H9 (cell line): ENCODE measurements around the gene MSANTD2. TPM values are rescaled to one million over a fixed set of nuclear protein-coding genes. Genes with fewer than 3 reads are reported as not detected.

Experiments
- DNase-seq: peaks from one replicate; pipeline ENCODE4 v3.0.0-alpha.2; 2017
- H2AFZ ChIP-seq: one replicate; pipeline ENCODE4 v1.6.1; 2013; ENCODE audit warnings: mild to moderate bottlenecking, low read length, control low read depth, moderate library complexity
- H2AK5ac ChIP-seq: 2 replicates; pipeline ENCODE4 v1.6.1; 2013; ENCODE audit warnings: low read length, control low read depth, mixed read lengths; ENCODE audit not compliant: insufficient read length
- H2BK120ac ChIP-seq: one replicate; pipeline ENCODE4 v1.6.1; 2013; ENCODE audit warnings: low read depth, mild to moderate bottlenecking, low read length, control low read depth, inconsistent platforms; ENCODE audit not compliant: poor library complexity, severe bottlenecking
- H2BK12ac ChIP-seq: 2 replicates; pipeline ENCODE4 v1.6.1; 2013; ENCODE audit warnings: low read length, control low read depth, mixed read lengths, low read depth; ENCODE audit not compliant: insufficient read length
- H2BK15ac ChIP-seq: 2 replicates; pipeline ENCODE4 v1.6.1; 2013; ENCODE audit warnings: low read depth, low read length, control low read depth
- H2BK20ac ChIP-seq: one replicate; pipeline ENCODE4 v1.6.1; 2013; ENCODE audit warnings: low read depth, mild to moderate bottlenecking, low read length, control low read depth, inconsistent platforms; ENCODE audit not compliant: poor library complexity, severe bottlenecking
- H2BK5ac ChIP-seq: 2 replicates; pipeline ENCODE4 v1.6.1; 2013; ENCODE audit warnings: low read length, control low read depth, mixed read lengths; ENCODE audit not compliant: insufficient read length
- H3K14ac ChIP-seq: 2 replicates; pipeline ENCODE4 v1.6.1; 2013; ENCODE audit warnings: low read length, control low read depth; ENCODE audit not compliant: insufficient read depth
- H3K18ac ChIP-seq: 2 replicates; pipeline ENCODE4 v1.6.1; 2013; ENCODE audit warnings: low read depth, mild to moderate bottlenecking, mixed read lengths, low read length, control low read depth; ENCODE audit not compliant: insufficient read length
- H3K23ac ChIP-seq: 2 replicates; pipeline ENCODE4 v1.6.1; 2013; ENCODE audit warnings: low read length, control low read depth, mixed read lengths, low read depth; ENCODE audit not compliant: insufficient read length
- H3K23me2 ChIP-seq: 2 replicates; pipeline ENCODE4 v1.6.1; 2013; ENCODE audit warnings: low read depth, mild to moderate bottlenecking, mixed read lengths, low read length, control low read depth; ENCODE audit not compliant: insufficient read length, poor library complexity, severe bottlenecking
- H3K27ac ChIP-seq: 2 replicates; pipeline ENCODE4 v1.5.1; 2013; ENCODE audit warnings: low read length, control low read depth, mixed read lengths, low read depth; ENCODE audit not compliant: insufficient read length
- H3K27me3 ChIP-seq: 2 replicates; pipeline ENCODE4 v1.6.1; 2013; ENCODE audit warnings: low read length, control low read depth, inconsistent platforms; ENCODE audit not compliant: insufficient read depth
- H3K4ac ChIP-seq: 2 replicates; pipeline ENCODE4 v1.6.1; 2013; ENCODE audit warnings: low read depth, mild to moderate bottlenecking, control low read depth, inconsistent platforms, low read length, moderate library complexity
- H3K4me1 ChIP-seq: 2 replicates; pipeline ENCODE4 v1.6.1; 2013; ENCODE audit warnings: low read length, control low read depth, inconsistent platforms; ENCODE audit not compliant: insufficient read depth
- H3K4me2 ChIP-seq: 2 replicates; pipeline ENCODE4 v1.6.1; 2013; ENCODE audit warnings: low read length, control low read depth, mixed read lengths; ENCODE audit not compliant: insufficient read length, insufficient read depth
- H3K56ac ChIP-seq: 2 replicates; pipeline ENCODE4 v1.6.1; 2013; ENCODE audit warnings: low read depth, mild to moderate bottlenecking, mixed read lengths, low read length, control low read depth; ENCODE audit not compliant: insufficient read length
- H3K79me1 ChIP-seq: 2 replicates; pipeline ENCODE4 v1.6.1; 2013; ENCODE audit warnings: low read depth, mild to moderate bottlenecking, moderate library complexity, low read length, control low read depth, inconsistent platforms; ENCODE audit not compliant: insufficient read depth, poor library complexity, severe bottlenecking
- H3K79me2 ChIP-seq: 2 replicates; pipeline ENCODE4 v1.6.1; 2013; ENCODE audit warnings: low read length, control low read depth, inconsistent platforms; ENCODE audit not compliant: insufficient read depth
- H3K9ac ChIP-seq: 2 replicates; pipeline ENCODE4 v1.6.1; 2013; ENCODE audit warnings: low read length, control low read depth, mixed read lengths; ENCODE audit not compliant: insufficient read length; ENCODE audit errors: extremely low read depth
- H3K9me3 ChIP-seq: one replicate; pipeline ENCODE4 v1.6.1; 2013; ENCODE audit warnings: low read depth, low read length, inconsistent platforms; ENCODE audit not compliant: control insufficient read depth
- H3T11ph ChIP-seq: one replicate; pipeline ENCODE4 v1.6.1; 2013; ENCODE audit warnings: mild to moderate bottlenecking, low read length, control low read depth, inconsistent platforms
- H4K20me1 ChIP-seq: one replicate; pipeline ENCODE4 v1.6.1; 2013; ENCODE audit not compliant: control insufficient read depth, insufficient read length, insufficient read depth
- H4K5ac ChIP-seq: 2 replicates; pipeline ENCODE4 v1.6.1; 2013; ENCODE audit warnings: low read depth, mild to moderate bottlenecking, mixed read lengths, low read length, control low read depth; ENCODE audit not compliant: insufficient read length
- H4K8ac ChIP-seq: replicated peaks from 2 replicates; pipeline ENCODE4 v1.6.1; 2013; ENCODE audit warnings: low read length, control low read depth, mixed read lengths, low read depth; ENCODE audit not compliant: insufficient read length
- H4K91ac ChIP-seq: 2 replicates; pipeline ENCODE4 v1.6.1; 2013; ENCODE audit warnings: low read depth, mild to moderate bottlenecking, moderate library complexity, mixed read lengths, low read length, control low read depth; ENCODE audit not compliant: insufficient read length
- H3K27ac Mint-ChIP-seq, 3 experiments: 2 replicates in 2 of 3; 3 replicates in 1 of 3; pipeline ENCODE4 v1.8.0; 2020 to 2021; ENCODE audit warnings: mixed read lengths in 3 of 3, mild to moderate bottlenecking in 1 of 3, moderate library complexity in 1 of 3
- H3K27me3 Mint-ChIP-seq: 2 replicates; pipeline ENCODE4 v1.8.0; 2021; ENCODE audit warnings: low read depth, mild to moderate bottlenecking, moderate library complexity, mixed read lengths
- H3K36me3 Mint-ChIP-seq, 3 experiments: 2 replicates in 2 of 3; 3 replicates in 1 of 3; pipeline ENCODE4 v1.8.0; 2020 to 2021; ENCODE audit warnings: low read depth in 3 of 3, mixed read lengths in 3 of 3; ENCODE audit not compliant: insufficient read depth in 1 of 3
- H3K4me1 Mint-ChIP-seq, 2 experiments: 2 replicates each; pipeline ENCODE4 v1.8.0; 2020; ENCODE audit warnings: mixed read lengths in 2 of 2
- H3K4me3 Mint-ChIP-seq, 2 experiments: 2 replicates in 1 of 2; 3 replicates in 1 of 2; pipeline ENCODE4 v1.8.0; 2020 to 2021; ENCODE audit warnings: mild to moderate bottlenecking in 2 of 2, mixed read lengths in 2 of 2, moderate library complexity in 1 of 2
- H3K9me3 Mint-ChIP-seq, 2 experiments: 2 replicates in 1 of 2; 3 replicates in 1 of 2; pipeline ENCODE4 v1.8.0; 2020; ENCODE audit warnings: mild to moderate bottlenecking in 2 of 2, mixed read lengths in 2 of 2, moderate library complexity in 1 of 2
- WGBS: extraction: QIAGEN DNeasy Blood & Tissue Kit; methylation state at CpG from one replicate; pipeline ENCODE4 v1.1.7; 2013; ENCODE audit warnings: missing lambda C conversion rate, low lambda C conversion rate, mixed read lengths; ENCODE audit not compliant: insufficient read length; ENCODE audit errors: extremely low coverage; 5-methylcytosine and 5-hydroxymethylcytosine counted together
- total RNA-seq: library from RNA; stranded (reverse); gene quantifications from 2 replicates; pipeline ENCODE4 v1.2.1, GENCODE V29; 2021
- TF ChIP-seq, protein P1 (sequence below): fragments of 200-600 bp; sonication (generic); conservative IDR thresholded peaks from 3 replicates; pipeline ENCODE4 v1.8.0; 2021; ENCODE audit warnings: antibody characterized with exemption, mild to moderate bottlenecking

The MSANTD2 gene
- total RNA-seq, 1 experiment from 2014 or later, result 18.1 TPM

DNA sequence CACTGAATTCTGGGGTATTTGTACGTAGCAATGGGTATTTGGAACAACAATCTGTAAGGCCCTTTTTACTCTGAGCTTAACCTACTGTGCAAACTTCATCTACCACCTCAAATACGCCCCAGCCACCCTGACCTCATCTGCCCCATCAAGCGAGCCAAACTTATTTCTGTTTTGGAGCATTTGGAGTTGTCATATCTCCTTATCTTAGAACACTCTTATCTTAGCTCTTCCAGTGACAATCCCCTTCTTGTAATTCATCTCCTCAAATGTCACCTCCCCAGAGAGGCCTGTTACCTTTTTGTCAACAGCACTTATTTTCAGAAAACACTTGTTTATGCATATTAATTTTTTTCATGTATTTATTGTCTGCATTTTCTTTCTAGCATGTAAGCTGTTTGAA lies 4.7 kb upstream of the MSANTD2 start:
- Histone ChIP-seq H3K23me2 (peaks cover 5% of the 10 kb centered on the region), H3K4ac (no peak overlapping the region), H2BK5ac (no peak overlapping the region), H2BK20ac (no peak overlapping the region), H2BK12ac (no peak overlapping the region), H3K9me3 (no peaks in the 10 kb centered on the region), H2AK5ac (no peak overlapping the region), H3T11ph (no peak overlapping the region), H3K14ac (no peak overlapping the region), H3K23ac (no peak overlapping the region), H3K79me2 (no peaks in the 10 kb centered on the region), H3K27ac (no peak overlapping the region), H2BK120ac (no peak overlapping the region), H4K20me1 (no peaks in the 10 kb centered on the region), H2AFZ (no peak overlapping the region), H3K18ac (no peak overlapping the region), H4K5ac (no peak overlapping the region), H3K27me3 (no peaks in the 10 kb centered on the region), H4K8ac (no peak overlapping the region), H3K4me1 (no peaks in the 10 kb centered on the region), H3K4me2 (no peak overlapping the region), H2BK15ac (no peak overlapping the region), H3K79me1 (no peaks in the 10 kb centered on the region), H3K9ac (no peak overlapping the region), H3K56ac (no peak overlapping the region), H4K91ac (no peak overlapping the region)
- Mint-ChIP-seq H3K4me3 (no peak overlapping the region), H3K36me3 (peaks cover 6 to 22% (median 6%) of the 10 kb centered on the region in 3 experiments; a peak in 6 of 7 replicates), H3K9me3 (peaks cover 0 to 8% of the 10 kb centered on the region in 2 experiments; a peak in 1 of 5 replicates), H3K27ac (no peak overlapping the region), H3K27me3 (peaks cover 1% of the 10 kb centered on the region; the same call in 1 of the 2 replicates), H3K4me1 (peaks cover 11 to 14% of the 10 kb centered on the region in 2 experiments; a peak in 3 of 4 replicates)
- no CpG with 5 or more reads among the region's 3 CpGs for WGBS
- no peak for DNase-seq
- TF ChIP-seq, protein P1, sequence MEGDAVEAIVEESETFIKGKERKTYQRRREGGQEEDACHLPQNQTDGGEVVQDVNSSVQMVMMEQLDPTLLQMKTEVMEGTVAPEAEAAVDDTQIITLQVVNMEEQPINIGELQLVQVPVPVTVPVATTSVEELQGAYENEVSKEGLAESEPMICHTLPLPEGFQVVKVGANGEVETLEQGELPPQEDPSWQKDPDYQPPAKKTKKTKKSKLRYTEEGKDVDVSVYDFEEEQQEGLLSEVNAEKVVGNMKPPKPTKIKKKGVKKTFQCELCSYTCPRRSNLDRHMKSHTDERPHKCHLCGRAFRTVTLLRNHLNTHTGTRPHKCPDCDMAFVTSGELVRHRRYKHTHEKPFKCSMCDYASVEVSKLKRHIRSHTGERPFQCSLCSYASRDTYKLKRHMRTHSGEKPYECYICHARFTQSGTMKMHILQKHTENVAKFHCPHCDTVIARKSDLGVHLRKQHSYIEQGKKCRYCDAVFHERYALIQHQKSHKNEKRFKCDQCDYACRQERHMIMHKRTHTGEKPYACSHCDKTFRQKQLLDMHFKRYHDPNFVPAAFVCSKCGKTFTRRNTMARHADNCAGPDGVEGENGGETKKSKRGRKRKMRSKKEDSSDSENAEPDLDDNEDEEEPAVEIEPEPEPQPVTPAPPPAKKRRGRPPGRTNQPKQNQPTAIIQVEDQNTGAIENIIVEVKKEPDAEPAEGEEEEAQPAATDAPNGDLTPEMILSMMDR, result no peak
